Activated T-cell treated with anti-CD3 and anti-CD28 coated beads for 48 hours (primary cell): ENCODE measurements around the gene TARBP1.
A peak's percentile ranks its signal among the peaks of the same experiment; 100 is the strongest.
"Not testable (repeated sequence)": the region's sequence is repeated elsewhere in the genome, so short reads cannot be mapped to it uniquely, and the experiment has no call there.

ENCODE experiments used
- DNase-seq: peaks from one replicate; pipeline ENCODE4 v3.0.0-alpha.2; 2020; ENCODE audit warnings: low read depth

TARBP1 gene

DNA sequence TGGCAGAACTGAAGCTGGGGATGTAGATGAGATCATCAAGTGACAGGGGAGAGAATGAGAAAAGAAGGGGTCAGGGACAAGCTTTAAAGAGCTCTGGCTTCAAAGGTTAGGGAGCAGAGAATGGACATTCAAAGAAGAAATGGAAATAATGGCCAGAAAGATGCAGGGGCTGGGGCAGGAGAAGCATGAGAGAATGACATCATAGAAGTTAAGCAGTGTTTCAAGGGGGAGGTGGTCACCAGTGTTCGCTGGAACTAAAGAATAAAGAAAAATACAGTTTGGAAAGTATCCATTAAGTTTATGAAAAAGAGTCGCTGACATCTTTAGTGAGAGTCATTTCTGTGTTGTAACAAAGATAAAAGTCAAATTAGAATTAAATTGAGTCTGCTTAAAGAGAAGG is 44.3 kb downstream of the TARBP1 start:
- no peak for DNase-seq

DNA sequence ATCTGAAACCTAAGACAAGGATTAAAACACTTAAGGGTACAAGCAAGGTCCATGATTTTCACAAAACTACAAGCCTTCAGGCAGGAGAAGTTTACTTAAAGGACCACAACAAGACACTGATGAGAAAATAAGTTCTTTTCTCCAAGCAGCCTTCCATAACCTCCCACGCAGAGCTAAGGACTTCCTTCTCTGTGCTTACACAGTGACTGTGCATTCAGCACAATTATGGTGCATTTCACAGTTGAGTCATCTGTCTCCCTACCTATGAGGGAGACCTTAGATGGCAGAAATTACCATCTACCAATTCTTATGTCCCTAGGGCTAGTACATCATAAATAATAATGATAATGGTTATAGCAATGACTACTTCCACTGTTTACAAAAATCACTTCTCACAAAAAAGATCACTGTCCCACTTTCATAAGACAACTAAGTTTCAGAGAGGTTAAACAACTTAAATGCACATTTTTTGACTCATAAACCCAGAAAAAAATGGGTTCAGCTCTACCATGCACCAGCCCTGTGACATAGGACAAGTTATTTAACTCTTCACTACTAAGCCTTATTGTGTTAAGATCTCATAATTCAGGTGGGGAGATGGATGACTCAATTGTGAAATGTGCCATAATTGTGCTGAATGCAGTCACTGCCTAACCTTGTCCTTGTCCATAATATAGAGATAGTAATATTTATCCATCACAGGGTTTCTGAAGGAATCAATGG is 45.3 kb downstream of the TARBP1 start:
- DNase-seq, result no peak

DNA sequence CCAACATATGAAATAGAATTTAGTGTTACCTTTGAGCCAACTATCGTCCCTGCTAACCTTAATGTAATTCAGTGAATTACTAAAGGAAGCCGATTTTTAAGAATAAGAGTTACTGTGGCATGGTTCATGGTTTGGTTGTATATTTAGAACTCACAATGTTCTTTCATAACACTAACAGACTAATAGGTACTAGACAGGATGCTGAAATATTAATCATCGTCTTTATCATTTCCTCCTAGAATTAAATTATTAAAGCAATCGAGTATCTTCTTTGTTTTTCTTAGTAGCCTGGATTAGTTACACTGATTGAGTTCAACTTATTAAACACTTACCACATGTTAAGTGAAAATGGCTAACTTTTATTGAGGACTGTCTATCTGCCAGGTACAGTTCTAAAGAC is 47.7 kb downstream of the TARBP1 start:
- no peak for DNase-seq

DNA sequence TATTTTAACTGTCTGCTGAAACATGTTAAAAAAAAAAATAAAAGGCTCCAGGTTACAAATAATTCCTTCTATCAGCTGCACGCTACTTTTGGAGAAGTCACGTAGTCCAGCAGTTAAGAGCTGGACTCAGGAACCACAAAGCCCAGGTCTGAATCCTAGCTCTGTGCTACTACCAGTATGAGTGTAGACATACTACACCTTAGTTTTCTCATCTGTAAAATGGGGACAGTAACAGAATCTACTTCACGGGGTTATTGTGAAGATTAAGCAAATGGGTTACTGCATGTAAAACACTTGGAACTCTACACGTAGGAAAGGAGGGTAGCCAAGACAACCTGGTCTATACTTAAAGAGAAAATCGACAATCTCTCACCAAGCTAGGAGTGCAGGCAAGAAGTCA is 48.3 kb downstream of the TARBP1 start:
- DNase-seq, result no peak

DNA sequence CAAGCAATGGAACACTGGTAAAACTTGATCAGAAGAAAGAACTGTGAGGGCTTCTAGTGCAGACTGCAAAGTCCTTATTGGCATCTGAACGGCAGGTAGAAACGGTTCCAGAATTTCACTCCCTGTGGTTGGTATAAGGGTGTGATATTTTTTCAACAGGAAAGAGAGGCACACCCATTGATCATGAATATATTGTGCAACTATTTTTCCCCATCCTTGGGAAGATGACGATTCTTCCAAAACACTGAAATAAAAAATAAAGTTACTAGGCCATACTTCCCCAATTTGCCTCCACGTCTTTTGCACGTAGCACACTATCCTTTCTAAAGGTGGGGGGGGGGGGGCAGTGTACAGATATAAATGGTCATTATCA is 49.6 kb downstream of the TARBP1 start:
- no peak for DNase-seq

DNA sequence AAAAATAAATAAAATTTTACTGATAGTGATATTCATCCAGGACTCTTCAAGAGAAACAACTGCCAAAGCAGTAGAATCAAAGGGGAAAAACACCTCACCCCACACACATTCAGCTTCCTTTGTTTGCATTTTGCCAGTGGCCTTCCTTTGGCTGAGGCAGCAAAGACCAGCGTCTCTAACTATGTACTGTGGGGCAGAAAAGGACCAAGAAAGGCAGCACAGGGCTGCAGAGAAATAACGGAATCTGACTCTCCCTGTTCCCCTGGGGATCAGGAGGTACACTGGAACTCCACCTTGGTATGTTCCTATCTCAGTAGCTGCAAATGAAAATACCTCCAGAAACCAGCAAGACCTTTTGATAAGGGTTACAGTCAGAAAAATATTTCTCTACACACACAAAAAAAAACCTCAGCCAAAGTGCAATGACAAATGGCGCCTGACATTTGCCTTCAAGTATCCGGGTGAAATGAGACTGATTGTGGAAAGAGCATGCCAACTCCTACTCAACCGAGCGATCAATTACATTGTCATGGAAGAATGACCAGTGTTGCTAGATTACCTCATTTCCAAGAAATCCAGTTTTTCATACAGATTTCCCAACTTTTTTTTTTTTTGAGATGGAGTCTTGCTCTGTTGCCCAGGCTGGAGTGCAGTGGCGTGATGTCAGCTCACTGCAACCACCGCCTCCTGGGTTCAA is 50.9 kb downstream of the TARBP1 start:
- DNase-seq, result no peak

DNA sequence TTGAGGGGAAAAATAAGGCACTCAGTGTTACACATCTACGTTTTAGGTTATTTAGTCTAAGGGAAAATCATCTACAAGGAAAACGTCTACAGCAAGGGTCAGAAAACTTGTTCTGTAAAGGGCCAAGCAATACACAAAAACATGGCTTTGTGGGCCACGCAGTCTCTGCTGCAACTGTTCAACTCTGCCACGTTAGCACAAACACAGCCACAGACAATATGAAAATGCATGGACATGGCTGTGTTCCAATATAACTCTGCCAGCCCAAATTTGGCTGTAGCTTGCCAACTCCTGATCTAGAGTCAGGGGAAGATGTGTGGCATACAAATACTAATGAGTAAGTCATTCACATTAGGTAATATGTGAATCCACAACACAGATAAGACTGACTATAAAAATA is 65.0 kb downstream of the TARBP1 start:
- DNase-seq, result no peak

DNA sequence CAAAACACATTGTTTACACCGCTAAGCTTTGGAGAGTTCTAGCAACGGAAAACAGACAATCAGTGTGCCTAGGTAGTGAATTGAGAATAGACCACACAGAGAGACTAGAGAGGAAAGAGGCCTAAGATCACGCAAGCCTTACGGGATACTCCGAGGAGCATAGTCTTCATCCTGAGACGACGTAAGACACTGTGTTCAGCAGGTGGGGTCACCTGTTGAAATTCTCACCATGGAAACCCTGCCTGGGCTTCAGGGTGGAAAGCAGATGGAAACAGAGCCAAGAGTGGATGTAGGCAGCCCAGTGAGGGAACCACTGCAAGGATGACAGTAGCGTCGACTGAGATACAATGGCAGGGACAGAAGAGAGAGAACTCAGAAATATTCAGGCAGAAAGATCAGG is 65.5 kb downstream of the TARBP1 start:
- no peak for DNase-seq

DNA sequence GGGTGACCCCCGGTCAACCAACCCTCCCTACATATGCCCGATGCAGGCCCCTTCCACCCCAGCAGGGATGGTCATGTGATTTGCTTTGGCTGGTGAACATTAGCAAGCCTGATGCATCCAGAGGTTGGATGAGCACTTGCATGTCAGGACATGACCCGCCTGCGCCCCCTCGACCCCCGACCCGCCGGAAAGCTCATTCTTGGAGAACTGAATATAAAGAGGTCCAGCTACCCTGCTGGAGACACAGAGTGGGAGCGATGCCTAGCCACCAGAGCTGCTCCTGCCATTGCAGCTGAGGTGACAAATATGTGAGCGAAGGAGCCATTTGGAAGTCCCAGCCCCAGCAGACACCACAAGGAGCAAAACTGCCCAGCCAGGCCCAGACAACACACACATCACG is 66.1 kb downstream of the TARBP1 start:
- DNase-seq, result no peak

DNA sequence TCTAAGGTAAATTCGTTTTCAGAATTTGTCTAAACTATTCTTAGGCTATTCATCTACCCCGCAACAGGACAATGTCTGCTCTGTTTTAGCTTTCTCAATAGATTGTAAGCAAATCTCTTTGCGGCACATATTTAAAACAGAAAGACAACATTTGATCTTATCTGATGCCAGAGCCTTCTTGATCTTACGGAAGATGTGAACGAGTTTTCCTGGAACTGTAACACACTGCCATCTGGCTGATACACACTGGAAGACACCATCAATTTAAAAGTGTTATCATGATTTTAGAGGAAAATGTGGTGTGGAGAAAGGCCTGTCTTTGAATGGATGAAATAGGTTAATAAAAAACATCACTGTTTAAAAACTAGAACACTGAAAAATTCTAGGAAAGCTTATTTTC is 69.7 kb downstream of the TARBP1 start:
- no peak for DNase-seq

DNA sequence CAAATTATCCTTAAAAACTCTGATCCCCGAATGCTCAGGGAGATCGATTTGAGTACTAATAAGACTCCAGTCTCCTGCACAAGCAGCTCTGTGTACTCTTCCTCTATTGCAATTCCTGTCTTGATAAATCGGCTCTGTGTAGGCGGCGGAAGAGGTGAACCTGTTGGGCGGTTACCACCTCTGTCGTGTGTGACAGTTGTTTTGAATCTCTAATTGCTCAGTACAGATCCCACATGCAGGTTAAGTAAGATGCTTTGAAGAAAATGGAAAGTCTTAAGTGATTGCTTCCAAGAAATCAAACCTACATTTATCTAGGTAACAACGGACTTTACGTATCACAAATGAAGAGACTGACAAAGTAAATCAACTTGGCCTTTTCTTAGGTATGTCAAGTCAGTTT is 70.2 kb downstream of the TARBP1 start:
- DNase-seq, result peak; percentile 46

DNA sequence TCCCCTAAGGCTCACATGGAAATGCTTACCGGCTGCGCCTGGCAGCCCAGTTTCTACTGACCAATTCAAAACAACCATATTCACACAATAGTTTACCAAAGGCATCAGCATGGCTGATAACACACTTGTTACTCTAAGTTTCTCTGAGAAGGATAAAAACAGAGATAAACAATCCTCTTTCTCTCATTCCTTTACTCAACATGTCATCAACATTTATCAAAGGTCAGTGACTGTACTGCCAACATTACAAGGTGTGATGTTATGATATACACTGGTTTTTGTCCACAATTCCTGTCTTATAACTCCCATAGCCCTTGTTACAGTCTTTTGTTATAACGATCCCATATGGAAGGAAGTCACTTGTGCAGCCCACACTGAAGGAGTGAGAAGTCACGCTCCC is 72.1 kb downstream of the TARBP1 start:
- DNase-seq, result no peak

DNA sequence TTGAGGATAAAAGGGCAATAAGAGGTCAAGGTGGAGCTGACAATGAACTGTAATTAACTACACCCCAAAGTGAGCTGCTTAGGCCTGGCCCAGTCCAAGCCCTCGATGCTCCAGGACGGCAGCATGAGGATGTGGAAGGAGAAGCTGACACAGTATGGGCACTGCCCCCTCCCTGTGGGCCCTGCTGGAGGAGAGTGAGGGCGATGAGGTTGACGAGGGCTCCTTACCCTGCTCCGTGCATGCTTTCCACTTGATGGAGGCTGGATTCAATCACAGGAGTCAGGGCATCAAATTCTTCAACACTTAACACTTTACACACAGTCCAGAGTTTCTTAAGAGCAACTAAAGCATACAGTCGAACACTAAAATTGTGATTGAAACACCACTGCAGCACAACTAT is 73.3 kb downstream of the TARBP1 start:
- DNase-seq, result no peak

DNA sequence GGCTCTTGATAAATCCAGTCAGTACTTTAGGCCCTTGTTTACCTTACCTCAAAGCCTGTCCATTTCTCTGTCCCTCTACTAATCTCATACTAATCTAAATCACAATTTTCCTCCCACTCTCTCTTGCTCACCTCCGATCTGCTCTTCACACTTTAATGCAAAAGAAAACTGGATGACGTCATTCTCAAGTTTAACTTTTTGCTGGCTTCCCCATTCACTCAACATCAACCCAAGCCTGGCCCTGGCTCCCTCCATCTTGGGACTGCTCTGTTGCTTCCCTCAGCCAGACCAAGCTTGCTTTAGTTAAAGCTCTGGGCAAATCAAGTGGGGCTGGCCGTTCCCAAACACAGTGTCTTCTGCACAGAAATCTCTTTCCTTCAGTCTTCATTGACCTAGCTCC is 76.0 kb downstream of the TARBP1 start:
- no peak for DNase-seq

DNA sequence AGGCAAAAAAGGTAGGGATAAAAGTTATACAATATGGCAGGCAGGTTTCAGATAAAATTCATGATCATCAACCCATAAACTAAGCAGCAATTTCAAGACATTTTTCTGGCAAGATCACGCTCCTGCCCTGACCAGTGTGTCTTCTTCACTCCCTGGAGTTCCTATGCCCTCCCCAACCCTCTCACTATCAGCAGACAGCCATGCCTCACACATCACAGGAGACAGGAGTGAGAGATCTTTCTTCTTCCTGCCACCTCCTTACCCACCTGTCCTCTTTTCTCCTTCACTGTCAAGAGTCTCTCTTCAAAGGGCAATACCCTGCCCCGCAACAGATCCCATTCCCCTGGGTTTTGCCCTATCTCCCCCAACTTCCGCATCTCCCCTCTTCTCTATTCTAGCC is 77.3 kb downstream of the TARBP1 start:
- DNase-seq, result no peak

DNA sequence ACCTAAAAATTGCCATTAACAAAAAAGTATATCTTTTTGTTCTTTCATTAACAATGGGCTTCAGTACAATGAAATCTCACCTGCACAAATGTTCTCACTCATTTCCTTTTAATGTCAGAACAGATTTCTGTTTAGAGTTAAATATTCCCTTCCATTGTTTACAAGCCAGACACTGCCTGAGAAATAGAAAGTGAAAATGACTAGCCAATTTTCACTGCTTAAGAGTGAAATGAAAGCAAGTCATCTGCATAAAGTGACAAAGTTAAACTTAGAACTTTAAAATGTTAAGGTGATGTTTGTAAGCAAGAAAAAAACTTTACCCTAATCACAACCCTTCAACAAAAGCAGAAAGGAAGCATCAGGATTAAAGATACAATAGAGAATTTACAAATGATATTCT is 78.2 kb downstream of the TARBP1 start:
- DNase-seq, result no peak

DNA sequence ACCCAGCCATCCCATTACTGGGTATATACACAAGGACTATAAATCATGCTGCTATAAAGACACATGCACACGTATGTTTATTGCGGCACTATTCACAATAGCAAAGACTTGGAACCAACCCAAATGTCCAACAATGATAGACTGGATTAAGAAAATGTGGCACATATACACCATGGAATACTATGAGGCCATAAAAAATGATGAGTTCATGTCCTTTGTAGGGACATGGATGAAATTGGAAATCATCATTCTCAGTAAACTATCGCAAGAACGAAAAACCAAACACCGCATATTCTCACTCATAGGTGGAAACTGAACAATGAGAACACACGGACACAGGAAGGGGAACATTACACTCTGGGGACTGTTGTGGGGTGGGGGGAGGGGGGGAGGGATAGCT is 79.5 kb downstream of the TARBP1 start:
- not testable (repeated sequence) for DNase-seq

DNA sequence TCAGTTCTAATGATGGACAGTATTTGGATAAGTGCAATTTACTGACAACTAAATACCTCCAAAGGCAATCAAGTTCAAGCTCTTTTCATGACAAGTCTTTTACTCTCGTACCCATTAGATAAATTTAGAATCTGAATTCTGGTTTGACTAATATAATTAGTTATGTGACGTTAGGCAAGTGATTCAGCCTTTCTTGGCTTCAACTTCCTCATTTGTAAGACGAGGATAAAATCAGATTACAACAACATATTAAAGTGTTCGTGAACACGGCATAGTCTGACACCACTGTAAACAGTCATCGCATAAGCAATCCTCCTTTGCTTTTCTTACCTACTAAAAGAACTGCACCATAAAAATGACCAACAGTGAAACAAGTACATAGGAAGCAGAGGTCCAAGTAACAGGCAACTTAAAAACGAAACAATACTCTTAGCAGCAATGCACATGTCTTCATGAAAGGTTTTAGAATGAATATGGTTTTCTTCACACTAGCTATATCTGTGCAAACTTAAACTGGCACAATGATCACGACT is 80.1 kb downstream of the TARBP1 start:
- no peak for DNase-seq

DNA sequence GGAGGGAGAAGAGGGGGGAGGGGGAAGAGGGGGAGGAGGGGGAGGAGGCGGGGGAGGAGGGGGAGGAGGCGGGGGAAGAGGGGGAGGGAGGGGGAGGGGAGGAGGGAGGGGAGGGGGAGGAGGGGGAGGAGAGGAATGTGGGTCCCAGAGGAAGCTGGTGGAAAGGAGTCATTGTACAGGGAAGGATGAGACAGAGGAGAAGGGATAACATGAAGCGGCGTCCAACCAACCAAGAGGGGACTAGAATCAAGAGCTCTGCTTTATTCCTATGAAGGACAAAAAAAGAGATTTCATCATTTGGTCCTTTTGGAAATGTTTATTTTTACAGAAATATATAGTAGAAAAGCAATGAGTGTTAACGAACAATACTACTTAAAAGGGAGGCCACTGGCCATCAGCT is 81.2 kb downstream of the TARBP1 start:
- no peak for DNase-seq

DNA sequence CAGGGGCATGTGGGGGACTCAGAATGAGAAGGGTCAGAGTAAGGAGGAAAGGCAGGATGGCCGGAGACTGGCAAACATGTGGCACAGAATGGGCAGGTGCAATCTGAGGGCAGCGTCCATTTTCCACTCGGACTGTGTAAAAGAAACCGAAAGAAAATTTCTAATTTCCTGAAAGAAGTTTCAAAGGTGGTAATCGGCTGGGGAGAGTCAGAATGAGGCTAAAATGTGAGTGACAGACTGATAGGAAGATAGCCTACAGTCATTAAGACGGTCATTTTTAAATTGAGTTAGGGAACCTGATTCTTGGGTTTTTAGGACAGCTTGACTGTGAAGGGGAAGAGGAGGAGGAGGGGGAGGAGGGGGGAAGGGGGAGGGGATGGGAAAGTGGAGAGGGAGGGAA is 82.1 kb downstream of the TARBP1 start:
- DNase-seq, result no peak

DNA sequence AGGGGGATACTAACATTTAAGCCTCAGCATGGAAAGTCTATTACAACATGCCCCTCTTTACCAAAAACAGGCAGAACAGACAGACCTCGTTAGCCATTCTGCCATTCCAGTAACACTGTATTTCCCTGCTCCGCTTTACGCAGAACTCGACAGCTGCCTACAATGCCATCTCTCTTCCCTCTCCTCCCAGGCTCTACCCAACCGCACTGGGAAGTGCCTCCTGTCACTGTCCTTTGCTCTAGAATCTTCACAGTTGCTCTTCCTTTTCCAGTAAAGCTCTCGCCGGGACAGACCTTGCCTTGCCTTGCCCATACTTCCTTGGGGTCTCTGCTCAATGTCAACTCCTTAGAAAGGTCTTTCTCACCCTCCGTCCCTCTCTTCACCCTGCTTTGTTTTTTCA is 82.9 kb downstream of the TARBP1 start:
- no peak for DNase-seq

DNA sequence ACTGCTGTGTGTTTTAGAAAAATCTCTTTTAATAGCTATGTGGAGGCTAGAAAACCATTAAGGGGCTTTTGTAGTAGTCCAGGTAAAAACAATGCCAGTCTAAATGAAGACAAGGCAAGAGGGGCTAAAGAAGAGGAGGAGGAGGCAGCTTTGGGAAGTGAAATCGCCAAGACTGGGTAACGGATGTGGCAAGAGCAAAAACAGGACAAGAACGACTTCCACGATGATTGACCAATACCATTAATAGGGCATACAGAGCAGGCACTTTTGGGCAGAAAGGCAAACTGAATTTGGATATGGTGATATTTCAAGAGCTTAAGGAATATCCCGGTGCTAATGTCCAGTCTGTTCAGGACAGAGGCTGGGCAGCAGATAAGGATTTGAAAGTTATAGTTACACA is 83.7 kb downstream of the TARBP1 start:
- no peak for DNase-seq

DNA sequence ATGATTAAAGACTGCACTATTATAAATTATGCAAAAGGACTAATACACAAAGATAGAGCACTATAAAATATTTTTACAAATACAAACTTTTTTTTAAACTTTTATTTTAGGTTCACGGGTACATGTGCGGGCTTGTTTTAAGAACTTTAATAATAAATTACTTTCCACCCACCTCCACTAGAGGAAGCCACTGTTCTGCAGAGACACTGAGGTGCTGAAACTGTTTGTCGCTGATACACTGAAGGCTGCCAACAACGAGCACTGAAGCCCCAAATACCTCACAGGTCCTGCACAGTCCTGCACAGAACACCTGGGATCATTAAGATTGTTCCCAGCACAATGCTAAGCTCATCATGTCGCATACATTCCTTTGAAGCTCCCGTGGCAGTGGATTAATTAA is 85.8 kb downstream of the TARBP1 start:
- DNase-seq, result no peak

DNA sequence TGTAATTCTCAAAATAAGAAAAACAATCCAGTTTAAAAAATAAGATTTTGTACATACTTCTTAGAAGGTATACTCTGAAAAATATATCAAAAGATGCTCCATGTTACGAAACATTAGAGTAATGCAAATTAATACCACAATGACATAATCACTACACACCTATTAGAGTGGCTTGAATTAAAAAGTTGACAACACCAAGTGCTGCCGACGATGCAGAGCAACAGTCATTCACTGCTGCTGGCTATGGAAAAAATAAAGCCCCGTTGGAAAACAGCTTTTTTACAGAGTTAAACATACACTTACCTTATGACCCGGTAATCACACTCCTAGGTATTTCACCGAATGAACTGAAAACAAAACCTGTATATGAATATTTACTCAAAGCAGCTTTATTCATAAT is 90.9 kb downstream of the TARBP1 start:
- no peak for DNase-seq
